Lower leg skin (tissue), 4 donors: ENCODE results near the gene CRTC3. TPM values are rescaled to one million over a fixed set of nuclear protein-coding genes. Genes with fewer than 3 reads are reported as not detected.
"Not testable (repeated sequence)": the region's sequence is repeated elsewhere in the genome, so short reads cannot be mapped to it uniquely, and the experiment has no call there.

Source experiments
- DNase-seq, 2 donors: peaks; one replicate each; pipeline ENCODE4 v3.0.0-alpha.2; 2019; ENCODE audit warnings: low spot score in 2 of 2
- H3K4me3 ChIP-seq: fragments of 200-600 bp; sonication (generic); 2 replicates; pipeline ENCODE4 v1.5.1; 2017; ENCODE audit warnings: mild to moderate bottlenecking, low read depth; ENCODE audit not compliant: poor library complexity, severe bottlenecking
- CTCF ChIP-seq, 3 donors: fragments of 450-650 bp; IDR thresholded peaks; one replicate each; pipeline ENCODE4 v1.5.1; 2016; ENCODE audit warnings: antibody characterized with exemption in 3 of 3, mild to moderate bottlenecking in 3 of 3, moderate library complexity in 2 of 3
- POLR2A ChIP-seq, 2 donors: fragments of 450-650 bp; IDR thresholded peaks; one replicate each; pipeline ENCODE4 v1.6.1; 2016 to 2017; ENCODE audit warnings: antibody characterized with exemption in 2 of 2, mild to moderate bottlenecking in 1 of 2, moderate library complexity in 1 of 2
- WGBS, 2 donors: methylation state at CpG; one replicate each; pipeline ENCODE4 v1.1.5; 2018; 5-methylcytosine and 5-hydroxymethylcytosine counted together
- intact Hi-C: fragments of 100-400 bp; cut with DNase I; formaldehyde crosslinking; loops from one replicate; pipeline ENCODE4 v1.15.0; 2023; ENCODE audit warnings: low total_unique reads
- total RNA-seq, 4 donors: library from RNA; depleted of rRNA; stranded (reverse); fragments of >200 nt; gene quantifications; one replicate each; pipeline ENCODE4 v1.1.0, GENCODE V29; 2016

CRTC3 gene
- total RNA-seq, 4 donors from 2014 or later = 27.3 to 32.5 (median 28.9) TPM

DNA sequence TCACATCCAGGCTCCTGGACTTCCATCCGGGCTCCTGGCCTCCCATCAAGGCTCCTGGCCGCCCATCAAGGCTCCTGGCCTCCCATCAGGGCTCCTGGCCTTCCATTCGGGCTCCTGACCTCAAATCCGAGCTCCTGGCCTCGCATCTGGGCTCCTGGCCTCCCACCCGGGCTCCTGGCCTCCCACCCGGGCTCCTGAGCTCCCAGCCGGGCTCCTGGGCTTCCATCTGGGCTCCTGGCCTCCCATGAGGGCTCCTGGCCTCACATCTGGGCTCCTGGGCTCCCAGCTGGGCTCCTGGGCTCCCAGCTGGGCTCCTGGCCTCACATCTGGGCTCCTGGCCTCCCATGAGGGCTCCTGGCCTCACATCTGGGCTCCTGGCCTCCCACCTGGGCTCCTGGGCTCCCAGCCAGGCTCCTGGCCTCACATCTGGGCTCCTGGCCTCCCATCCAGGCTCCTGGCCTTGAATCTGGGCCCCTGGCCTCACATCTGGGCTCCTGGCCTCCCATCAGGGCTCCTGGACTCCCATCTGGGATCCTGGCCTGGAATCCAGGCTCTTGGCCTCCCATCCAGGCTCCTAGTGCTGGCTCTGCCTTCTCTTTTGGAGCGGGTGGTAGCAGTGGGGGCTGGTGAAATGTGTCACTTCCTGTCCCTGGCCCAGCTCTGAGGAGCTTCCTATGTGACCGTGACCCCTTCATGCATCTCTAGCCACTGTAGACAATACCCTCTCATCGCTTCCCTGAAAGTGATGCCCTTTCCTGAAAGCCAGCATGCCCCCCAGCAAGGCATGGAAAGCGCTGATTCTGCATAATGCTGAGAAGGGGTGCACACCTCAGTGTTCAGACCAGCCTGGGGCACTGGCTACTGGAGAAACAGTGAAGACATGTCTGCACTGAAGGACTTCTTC, 124.8 kb downstream of the CRTC3 start:
- intact Hi-C loops = no loop called here
- 81 to 84% methylated on average over 12 of the region's 12 CpGs for WGBS, 2 donors
- no peak overlapping the region for H3K4me3 ChIP-seq
- TF ChIP-seq CTCF (IDR thresholded peaks at IDR 0.05) (no peak), POLR2A (IDR thresholded peaks at IDR 0.05) (no peak)
- DNase-seq = no peak

DNA sequence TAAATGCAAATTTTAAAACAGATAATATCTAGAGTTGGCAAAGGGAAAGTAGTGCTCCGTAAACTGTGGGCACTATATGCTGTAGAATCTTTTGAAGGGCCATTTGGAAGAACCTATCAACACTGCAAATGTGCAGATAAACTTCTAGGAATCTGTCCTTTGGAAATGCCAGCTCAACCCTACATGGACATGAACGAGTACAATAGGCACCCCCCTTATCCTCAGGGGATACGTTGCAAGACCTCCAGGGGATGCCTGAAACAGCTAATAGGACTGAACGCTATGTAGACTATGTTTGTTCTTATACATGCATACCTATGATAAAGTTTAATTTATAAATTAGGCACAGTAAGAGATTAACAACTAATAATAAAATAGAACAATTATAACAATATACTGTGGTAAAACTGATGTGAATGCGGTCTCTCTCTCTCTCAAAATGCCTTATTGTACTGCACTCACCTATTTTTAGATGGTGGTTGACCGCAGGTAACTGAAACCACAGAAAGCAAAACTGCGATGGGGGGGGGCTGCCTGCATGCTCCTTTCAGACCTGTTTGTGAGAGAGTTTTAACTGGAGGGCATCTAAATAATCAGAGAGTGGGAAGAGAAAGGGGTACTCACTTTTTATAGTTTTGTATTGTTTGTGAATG, 127.9 kb downstream of the CRTC3 start:
- DNase-seq, H3K4me3 ChIP-seq, intact Hi-C loops: not testable (repeated sequence)
- WGBS, 2 donors = 57 to 70% methylated on average over 7 of the region's 7 CpGs

DNA sequence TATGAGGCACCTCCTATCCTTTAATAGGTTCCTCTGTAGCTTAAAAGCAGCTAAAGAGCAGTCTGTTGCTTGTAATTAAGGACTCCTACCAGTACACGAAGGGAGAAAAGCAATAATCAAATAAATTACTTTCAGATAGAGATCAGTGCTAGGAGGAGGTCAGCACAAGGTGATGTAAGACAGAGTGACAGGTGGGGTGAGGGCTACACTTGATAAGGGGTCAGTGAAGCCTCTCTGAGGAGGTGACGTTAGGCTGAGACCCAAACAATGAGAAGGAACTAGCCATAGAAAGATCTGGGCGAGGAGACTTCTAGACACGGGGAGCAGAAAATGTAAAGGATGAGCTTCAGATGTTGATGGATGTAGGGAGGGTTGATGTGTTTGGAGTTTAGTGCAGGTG, 129.8 kb downstream of the CRTC3 start:
- WGBS, 2 donors = 90 to 94% methylated on average over 4 of the region's 4 CpGs
- intact Hi-C loops = no loop called here

GRCh38 chr15:90660195-90660998, 130.7 kb downstream of the CRTC3 start:
- TF ChIP-seq CTCF (IDR thresholded peaks at IDR 0.05) (no peak), POLR2A (IDR thresholded peaks at IDR 0.05) (no peak)
- H3K4me3 ChIP-seq = no peak overlapping the region
- DNase-seq = peak; percentile 89 to 95
- WGBS, 2 donors = 21 to 22% methylated on average over 12 of the region's 12 CpGs
- intact Hi-C loops = no loop called here

More for the DNA sequence above, 129.8 kb downstream of the CRTC3 start:
- TF ChIP-seq CTCF (IDR thresholded peaks at IDR 0.05) (no peak), POLR2A (IDR thresholded peaks at IDR 0.05) (no peak)
- DNase-seq = no peak
- no peak overlapping the region for H3K4me3 ChIP-seq

- intact Hi-C loops, H3K4me3 ChIP-seq, DNase-seq: not testable (repeated sequence)
- 27 to 33% methylated on average over 4 of the region's 4 CpGs for WGBS, 2 donors
Measured at GRCh38 chr15:90660999-90661330, 131.2 kb downstream of the CRTC3 start.

DNA sequence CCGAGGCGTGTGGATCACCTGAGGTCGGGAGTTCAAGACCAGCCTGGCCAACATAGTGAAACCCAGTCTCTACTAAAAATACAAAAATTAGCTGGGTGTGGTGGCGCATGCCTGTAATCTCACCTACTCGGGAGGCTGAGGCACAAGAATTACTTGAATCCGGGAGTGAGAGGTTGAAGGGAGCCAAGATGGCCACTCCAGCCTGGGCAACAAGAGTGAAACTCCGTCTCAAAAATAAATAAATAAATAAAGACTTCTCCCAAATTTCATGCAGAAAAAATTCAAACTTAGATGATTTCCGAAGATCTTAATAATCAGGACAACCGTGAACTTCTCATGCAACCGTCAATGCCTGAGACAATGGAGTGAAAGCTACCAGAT, 134.3 kb downstream of the CRTC3 start:
- intact Hi-C loops, H3K4me3 ChIP-seq, DNase-seq: not testable (repeated sequence)
- WGBS, 2 donors = 97 to 98% methylated on average over 10 of the region's 10 CpGs
